ENCODE results near the gene ROS1.

The ROS1 gene

GRCh38 chr6:117432273-117432672, 6.5 kb upstream of the ROS1 start:
- Histone ChIP-seq H3K4me1 (ENCODE audit: control insufficient read depth, insufficient read depth, low read length) (no peaks in the 10 kb centered on the region), H3K36me3 (ENCODE audit: control insufficient read depth, insufficient read depth, low read length) (no peaks in the 10 kb centered on the region), H3K9me3 (ENCODE audit: control insufficient read depth, insufficient read depth, low read length) (no peaks in the 10 kb centered on the region), H3K9ac (ENCODE audit: low read depth, low read length) (no peak overlapping the region), H3K27me3 (ENCODE audit: control insufficient read depth, insufficient read depth, low read length) (no peaks in the 10 kb centered on the region), H3K4me3 (ENCODE audit: low read depth, low read length) (no peak overlapping the region)

GRCh38 chr6:117423754-117424153, 2.0 kb downstream of the ROS1 start:
- H3K36me3 ChIP-seq (ENCODE audit: control insufficient read depth, insufficient read depth, low read length), result no peaks in the 10 kb centered on the region
- no peaks in the 10 kb centered on the region for H3K4me1 ChIP-seq (ENCODE audit: control insufficient read depth, insufficient read depth, low read length)
- H3K4me3 ChIP-seq (ENCODE audit: low read depth, low read length), result no peak overlapping the region

GRCh38 chr6:117418320-117418719, 7.4 kb downstream of the ROS1 start:
- Histone ChIP-seq H3K4me3 (ENCODE audit: low read depth, low read length) (no peak overlapping the region), H3K9me3 (ENCODE audit: control insufficient read depth, insufficient read depth, low read length) (no peaks in the 10 kb centered on the region), H3K4me1 (ENCODE audit: control insufficient read depth, insufficient read depth, low read length) (no peaks in the 10 kb centered on the region), H3K27me3 (ENCODE audit: control insufficient read depth, insufficient read depth, low read length) (no peaks in the 10 kb centered on the region), H3K9ac (ENCODE audit: low read depth, low read length) (no peak overlapping the region), H3K36me3 (ENCODE audit: control insufficient read depth, insufficient read depth, low read length) (no peaks in the 10 kb centered on the region)

More at GRCh38 chr6:117423754-117424153, 2.0 kb downstream of the ROS1 start:
- Histone ChIP-seq H3K9ac (ENCODE audit: low read depth, low read length) (no peak overlapping the region), H3K9me3 (ENCODE audit: control insufficient read depth, insufficient read depth, low read length) (no peaks in the 10 kb centered on the region), H3K27me3 (ENCODE audit: control insufficient read depth, insufficient read depth, low read length) (no peaks in the 10 kb centered on the region)

GRCh38 chr6:117417851-117418250, 7.9 kb downstream of the ROS1 start:
- no peak overlapping the region for H3K9ac ChIP-seq (ENCODE audit: low read depth, low read length)
- H3K9me3 ChIP-seq (ENCODE audit: control insufficient read depth, insufficient read depth, low read length), result no peaks in the 10 kb centered on the region
- no peaks in the 10 kb centered on the region for H3K36me3 ChIP-seq (ENCODE audit: control insufficient read depth, insufficient read depth, low read length)

GRCh38 chr6:117414770-117415169, 11.0 kb downstream of the ROS1 start:
- H3K36me3 ChIP-seq (ENCODE audit: control insufficient read depth, insufficient read depth, low read length), result no peaks in the 10 kb centered on the region
- H3K4me3 ChIP-seq (ENCODE audit: low read depth, low read length), result no peak overlapping the region
- H3K27me3 ChIP-seq (ENCODE audit: control insufficient read depth, insufficient read depth, low read length), result no peaks in the 10 kb centered on the region
- H3K9ac ChIP-seq (ENCODE audit: low read depth, low read length), result no peak overlapping the region
- peaks cover 7% of the 10 kb centered on the region for H3K4me1 ChIP-seq (ENCODE audit: control insufficient read depth, insufficient read depth, low read length)
- H3K9me3 ChIP-seq (ENCODE audit: control insufficient read depth, insufficient read depth, low read length), result no peaks in the 10 kb centered on the region

More at GRCh38 chr6:117417851-117418250, 7.9 kb downstream of the ROS1 start:
- Histone ChIP-seq H3K27me3 (ENCODE audit: control insufficient read depth, insufficient read depth, low read length) (no peaks in the 10 kb centered on the region), H3K4me3 (ENCODE audit: low read depth, low read length) (no peak overlapping the region), H3K4me1 (ENCODE audit: control insufficient read depth, insufficient read depth, low read length) (no peaks in the 10 kb centered on the region)

GRCh38 chr6:117411474-117411873, 14.3 kb downstream of the ROS1 start:
- Histone ChIP-seq H3K36me3 (ENCODE audit: control insufficient read depth, insufficient read depth, low read length) (no peaks in the 10 kb centered on the region), H3K9me3 (ENCODE audit: control insufficient read depth, insufficient read depth, low read length) (no peaks in the 10 kb centered on the region), H3K4me1 (ENCODE audit: control insufficient read depth, insufficient read depth, low read length) (peaks cover 7% of the 10 kb centered on the region), H3K27me3 (ENCODE audit: control insufficient read depth, insufficient read depth, low read length) (no peaks in the 10 kb centered on the region), H3K4me3 (ENCODE audit: low read depth, low read length) (no peak overlapping the region), H3K9ac (ENCODE audit: low read depth, low read length) (no peak overlapping the region)

GRCh38 chr6:117409863-117410262, 15.9 kb downstream of the ROS1 start:
- Histone ChIP-seq H3K4me1 (ENCODE audit: control insufficient read depth, insufficient read depth, low read length) (peaks cover 7% of the 10 kb centered on the region), H3K27me3 (ENCODE audit: control insufficient read depth, insufficient read depth, low read length) (no peaks in the 10 kb centered on the region), H3K9ac (ENCODE audit: low read depth, low read length) (no peak overlapping the region), H3K4me3 (ENCODE audit: low read depth, low read length) (no peak overlapping the region), H3K9me3 (ENCODE audit: control insufficient read depth, insufficient read depth, low read length) (no peaks in the 10 kb centered on the region), H3K36me3 (ENCODE audit: control insufficient read depth, insufficient read depth, low read length) (no peaks in the 10 kb centered on the region)

- no peaks in the 10 kb centered on the region for H3K27me3 ChIP-seq (ENCODE audit: control insufficient read depth, insufficient read depth, low read length)
- H3K9me3 ChIP-seq (ENCODE audit: control insufficient read depth, insufficient read depth, low read length), result no peaks in the 10 kb centered on the region
- no peak overlapping the region for H3K4me3 ChIP-seq (ENCODE audit: low read depth, low read length)
- H3K9ac ChIP-seq (ENCODE audit: low read depth, low read length), result no peak overlapping the region
- H3K4me1 ChIP-seq (ENCODE audit: control insufficient read depth, insufficient read depth, low read length), result peaks cover 7% of the 10 kb centered on the region
- no peaks in the 10 kb centered on the region for H3K36me3 ChIP-seq (ENCODE audit: control insufficient read depth, insufficient read depth, low read length)
Measured at GRCh38 chr6:117409420-117409819, 16.3 kb downstream of the ROS1 start.

GRCh38 chr6:117404548-117404947, 21.2 kb downstream of the ROS1 start:
- Histone ChIP-seq H3K9me3 (ENCODE audit: control insufficient read depth, insufficient read depth, low read length) (no peaks in the 10 kb centered on the region), H3K27me3 (ENCODE audit: control insufficient read depth, insufficient read depth, low read length) (no peaks in the 10 kb centered on the region), H3K36me3 (ENCODE audit: control insufficient read depth, insufficient read depth, low read length) (no peaks in the 10 kb centered on the region)

GRCh38 chr6:117401799-117402198, 23.9 kb downstream of the ROS1 start:
- Histone ChIP-seq H3K4me1 (ENCODE audit: control insufficient read depth, insufficient read depth, low read length) (no peaks in the 10 kb centered on the region), H3K4me3 (ENCODE audit: low read depth, low read length) (no peak overlapping the region), H3K36me3 (ENCODE audit: control insufficient read depth, insufficient read depth, low read length) (no peaks in the 10 kb centered on the region), H3K9ac (ENCODE audit: low read depth, low read length) (no peak overlapping the region), H3K27me3 (ENCODE audit: control insufficient read depth, insufficient read depth, low read length) (no peaks in the 10 kb centered on the region), H3K9me3 (ENCODE audit: control insufficient read depth, insufficient read depth, low read length) (no peaks in the 10 kb centered on the region)

More at GRCh38 chr6:117404548-117404947, 21.2 kb downstream of the ROS1 start:
- Histone ChIP-seq H3K9ac (ENCODE audit: low read depth, low read length) (no peak overlapping the region), H3K4me3 (ENCODE audit: low read depth, low read length) (no peak overlapping the region), H3K4me1 (ENCODE audit: control insufficient read depth, insufficient read depth, low read length) (no peaks in the 10 kb centered on the region)

GRCh38 chr6:117399924-117400323, 25.8 kb downstream of the ROS1 start:
- Histone ChIP-seq H3K27me3 (ENCODE audit: control insufficient read depth, insufficient read depth, low read length) (no peaks in the 10 kb centered on the region), H3K36me3 (ENCODE audit: control insufficient read depth, insufficient read depth, low read length) (no peaks in the 10 kb centered on the region), H3K9me3 (ENCODE audit: control insufficient read depth, insufficient read depth, low read length) (no peaks in the 10 kb centered on the region), H3K9ac (ENCODE audit: low read depth, low read length) (no peak overlapping the region), H3K4me1 (ENCODE audit: control insufficient read depth, insufficient read depth, low read length) (no peaks in the 10 kb centered on the region), H3K4me3 (ENCODE audit: low read depth, low read length) (no peak overlapping the region)

GRCh38 chr6:117399126-117399525, 26.6 kb downstream of the ROS1 start:
- no peaks in the 10 kb centered on the region for H3K9me3 ChIP-seq (ENCODE audit: control insufficient read depth, insufficient read depth, low read length)

More at GRCh38 chr6:117399126-117399525, 26.6 kb downstream of the ROS1 start:
- Histone ChIP-seq H3K4me1 (ENCODE audit: control insufficient read depth, insufficient read depth, low read length) (no peaks in the 10 kb centered on the region), H3K36me3 (ENCODE audit: control insufficient read depth, insufficient read depth, low read length) (no peaks in the 10 kb centered on the region), H3K9ac (ENCODE audit: low read depth, low read length) (no peak overlapping the region), H3K27me3 (ENCODE audit: control insufficient read depth, insufficient read depth, low read length) (no peaks in the 10 kb centered on the region), H3K4me3 (ENCODE audit: low read depth, low read length) (no peak overlapping the region)

All from iPS-15b (cell line).